ENCODE results near the gene CECR2. TPM values are rescaled to one million over a fixed set of nuclear protein-coding genes. Genes with fewer than 3 reads are reported as not detected.

CECR2 gene
- total RNA-seq, 1 donor from 2014 or later = 40.5 TPM

DNA sequence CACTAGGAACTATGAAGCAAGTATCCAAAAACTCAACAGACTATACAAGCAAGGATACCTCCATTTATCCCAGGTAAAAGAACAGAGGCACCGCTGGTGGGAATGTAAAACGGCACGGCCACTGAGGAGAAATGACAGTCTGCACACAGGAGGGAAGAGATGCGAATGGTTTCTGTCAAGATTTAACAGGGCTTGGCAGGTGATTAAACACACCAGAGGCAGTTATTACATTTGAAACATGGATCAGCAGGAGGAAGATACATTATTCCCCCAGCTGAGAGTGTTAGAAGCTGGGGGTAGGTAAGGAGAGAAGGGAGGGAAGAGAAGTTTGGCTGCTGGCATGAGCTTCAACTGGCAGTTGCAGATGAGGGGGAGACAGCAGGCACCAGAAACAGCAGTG is 229.1 kb downstream of the CECR2 start:
- no peaks in the 10 kb centered on the region for H3K9me3 Mint-ChIP-seq (ENCODE audit: low read depth)
- H3K4me1 Mint-ChIP-seq (ENCODE audit: low read depth) = no peaks in the 10 kb centered on the region
- no peak for DNase-seq (ENCODE audit: low spot score, unreplicated experiment)
- no peak overlapping the region for H3K4me3 Mint-ChIP-seq (ENCODE audit: low read depth)
- H3K27me3 Mint-ChIP-seq = no peaks in the 10 kb centered on the region
- peaks cover 26% of the 10 kb centered on the region for H3K36me3 Mint-ChIP-seq (ENCODE audit: insufficient read depth)
- H3K27ac Mint-ChIP-seq = no peak overlapping the region
- TF ChIP-seq, protein P1, sequence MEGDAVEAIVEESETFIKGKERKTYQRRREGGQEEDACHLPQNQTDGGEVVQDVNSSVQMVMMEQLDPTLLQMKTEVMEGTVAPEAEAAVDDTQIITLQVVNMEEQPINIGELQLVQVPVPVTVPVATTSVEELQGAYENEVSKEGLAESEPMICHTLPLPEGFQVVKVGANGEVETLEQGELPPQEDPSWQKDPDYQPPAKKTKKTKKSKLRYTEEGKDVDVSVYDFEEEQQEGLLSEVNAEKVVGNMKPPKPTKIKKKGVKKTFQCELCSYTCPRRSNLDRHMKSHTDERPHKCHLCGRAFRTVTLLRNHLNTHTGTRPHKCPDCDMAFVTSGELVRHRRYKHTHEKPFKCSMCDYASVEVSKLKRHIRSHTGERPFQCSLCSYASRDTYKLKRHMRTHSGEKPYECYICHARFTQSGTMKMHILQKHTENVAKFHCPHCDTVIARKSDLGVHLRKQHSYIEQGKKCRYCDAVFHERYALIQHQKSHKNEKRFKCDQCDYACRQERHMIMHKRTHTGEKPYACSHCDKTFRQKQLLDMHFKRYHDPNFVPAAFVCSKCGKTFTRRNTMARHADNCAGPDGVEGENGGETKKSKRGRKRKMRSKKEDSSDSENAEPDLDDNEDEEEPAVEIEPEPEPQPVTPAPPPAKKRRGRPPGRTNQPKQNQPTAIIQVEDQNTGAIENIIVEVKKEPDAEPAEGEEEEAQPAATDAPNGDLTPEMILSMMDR (IDR thresholded peaks at IDR 0.05; ENCODE audit: unreplicated experiment) = no peak

DNA sequence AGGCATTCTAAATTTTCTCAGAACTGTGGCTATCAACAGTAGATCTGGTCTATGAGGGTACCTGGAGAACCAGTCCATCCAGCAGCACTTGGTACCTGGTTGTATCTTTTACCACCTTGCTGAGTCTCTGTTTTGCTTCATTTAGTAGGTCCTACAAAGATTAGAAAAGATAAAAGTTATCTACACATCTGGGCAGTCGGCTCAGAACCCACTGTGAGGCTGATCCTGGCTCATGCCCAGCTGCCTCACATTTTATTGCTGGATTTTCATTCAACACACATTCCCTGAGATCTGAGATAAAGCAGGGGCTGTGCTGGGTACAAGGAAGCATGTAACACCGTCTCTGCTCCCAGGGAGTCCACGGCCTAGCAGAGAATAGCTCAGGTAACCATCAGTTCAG is 231.8 kb downstream of the CECR2 start:
- TF ChIP-seq, protein P1 (IDR thresholded peaks at IDR 0.05; ENCODE audit: unreplicated experiment) = no peak
- Mint-ChIP-seq H3K36me3 (ENCODE audit: insufficient read depth) (peaks cover 21% of the 10 kb centered on the region), H3K9me3 (ENCODE audit: low read depth) (no peaks in the 10 kb centered on the region), H3K4me3 (ENCODE audit: low read depth) (no peak overlapping the region), H3K27ac (peak overlapping the region; percentile 29), H3K27me3 (no peaks in the 10 kb centered on the region), H3K4me1 (ENCODE audit: low read depth) (no peaks in the 10 kb centered on the region)
- no peak for DNase-seq (ENCODE audit: low spot score, unreplicated experiment)

DNA sequence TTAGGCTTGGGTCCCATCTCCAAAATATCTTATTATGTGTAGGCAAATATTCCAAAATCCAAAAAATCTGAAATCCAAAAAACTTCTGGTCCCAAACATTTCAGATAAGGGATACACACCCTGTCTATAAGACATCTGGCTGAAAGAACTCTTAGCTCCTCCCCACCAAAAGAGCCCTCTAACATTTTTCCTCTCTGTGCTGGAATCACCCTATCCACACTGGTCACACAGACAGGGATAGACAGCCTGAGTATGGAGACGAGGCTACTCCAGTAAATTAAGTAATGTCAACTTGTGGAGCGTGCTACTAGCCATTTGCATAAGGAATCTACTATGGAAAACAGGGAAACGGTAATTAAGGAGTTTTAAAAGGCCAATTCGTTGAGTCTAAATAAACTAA is 234.4 kb downstream of the CECR2 start:
- no peak for DNase-seq (ENCODE audit: low spot score, unreplicated experiment)
- H3K36me3 Mint-ChIP-seq (ENCODE audit: insufficient read depth) = peaks cover 4% of the 10 kb centered on the region
- H3K4me1 Mint-ChIP-seq (ENCODE audit: low read depth) = no peaks in the 10 kb centered on the region
- no peaks in the 10 kb centered on the region for H3K9me3 Mint-ChIP-seq (ENCODE audit: low read depth)
- H3K4me3 Mint-ChIP-seq (ENCODE audit: low read depth) = no peak overlapping the region
- TF ChIP-seq, protein P1 (IDR thresholded peaks at IDR 0.05; ENCODE audit: unreplicated experiment) = no peak
- H3K27ac Mint-ChIP-seq = no peak overlapping the region
- no peaks in the 10 kb centered on the region for H3K27me3 Mint-ChIP-seq

DNA sequence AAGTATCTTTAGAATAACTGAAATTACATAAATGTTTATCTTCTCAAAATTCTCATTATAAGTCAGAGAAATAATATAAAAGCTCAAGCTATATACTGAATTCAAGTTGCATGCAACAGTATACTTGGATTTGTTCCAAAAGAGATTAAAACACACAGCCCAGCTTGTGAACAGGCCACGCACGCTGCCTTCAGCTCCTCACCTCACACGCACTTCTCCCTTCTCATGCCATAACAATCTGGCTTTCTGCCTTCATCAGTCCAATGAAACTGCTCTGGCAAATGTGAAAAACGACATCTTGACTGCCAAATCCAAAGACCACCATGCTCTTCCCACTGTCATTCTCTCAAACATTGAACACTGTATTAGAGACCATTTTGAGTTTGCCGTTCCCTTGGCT is 237.2 kb downstream of the CECR2 start:
- Mint-ChIP-seq H3K4me1 (ENCODE audit: low read depth) (no peaks in the 10 kb centered on the region), H3K9me3 (ENCODE audit: low read depth) (no peaks in the 10 kb centered on the region), H3K36me3 (ENCODE audit: insufficient read depth) (peaks cover 1% of the 10 kb centered on the region), H3K27me3 (no peaks in the 10 kb centered on the region), H3K27ac (no peak overlapping the region), H3K4me3 (ENCODE audit: low read depth) (no peak overlapping the region)
- DNase-seq (ENCODE audit: low spot score, unreplicated experiment) = no peak
- TF ChIP-seq, protein P1 (IDR thresholded peaks at IDR 0.05; ENCODE audit: unreplicated experiment) = no peak

Other genes starting within 250 kb of the CECR2 start
- 4.7 and 5.0 TPM in 2 replicates for gene TMEM121B, start 248.1 kb upstream of the CECR2 start, total RNA-seq
- 39.7 and 40.4 TPM in 2 replicates for gene HDHD5, start 210.2 kb upstream of the CECR2 start, total RNA-seq
- gene ADA2, start 150.0 kb upstream of the CECR2 start, total RNA-seq = 88.9 and 89.2 TPM in 2 replicates
- gene SLC25A18, start 194.0 kb downstream of the CECR2 start, total RNA-seq = 2.3 and 2.6 TPM in 2 replicates

Data from progenitor cell of endocrine pancreas (in vitro differentiated cells).